Epithelial cell of proximal tubule (primary cell): Measurements from ENCODE around the gene BMPER. TPM values are rescaled to one million over a fixed set of nuclear protein-coding genes. Genes with fewer than 3 reads are reported as not detected.
"Not testable (repeated sequence)": the region's sequence is repeated elsewhere in the genome, so short reads cannot be mapped to it uniquely, and the experiment has no call there.

ENCODE experiments used
- DNase-seq: peaks from one replicate; pipeline ENCODE4 v3.0.0-alpha.2; 2011; ENCODE audit warnings: low read depth
- H3K4me3 ChIP-seq: 2 replicates; pipeline ENCODE4 v1.5.1; 2011; ENCODE audit warnings: low read depth, mild to moderate bottlenecking, low read length
- CTCF ChIP-seq: conservative IDR thresholded peaks from 2 replicates; pipeline ENCODE4 v1.5.1; 2012; ENCODE audit warnings: low read depth, mild to moderate bottlenecking, low read length
- total RNA-seq: library from RNA; depleted of rRNA; stranded (reverse); fragments of >200 nt; gene quantifications from 2 replicates; pipeline ENCODE4 v1.2.3, GENCODE V29; 2015

The BMPER gene
- total RNA-seq, 1 donor from 2014 or later = 0.29 TPM

- no peak for TF ChIP-seq CTCF
- H3K4me3 ChIP-seq = no peak overlapping the region
- DNase-seq = no peak
Observed at GRCh38 chr7:34162027-34162565, 256.8 kb downstream of the BMPER start.

- no peak overlapping the region for H3K4me3 ChIP-seq
- no peak for DNase-seq
- TF ChIP-seq CTCF = no peak
Observed at GRCh38 chr7:34162677-34163076, 257.3 kb downstream of the BMPER start.

GRCh38 chr7:34163956-34164355, 258.6 kb downstream of the BMPER start:
- no peak overlapping the region for H3K4me3 ChIP-seq
- DNase-seq = no peak
- TF ChIP-seq CTCF = no peak

- TF ChIP-seq CTCF = no peak
- no peak overlapping the region for H3K4me3 ChIP-seq
- no peak for DNase-seq
Observed at GRCh38 chr7:34165466-34165865, 260.1 kb downstream of the BMPER start.

GRCh38 chr7:34165927-34166550, 260.7 kb downstream of the BMPER start:
- no peak for DNase-seq
- no peak overlapping the region for H3K4me3 ChIP-seq
- TF ChIP-seq CTCF = peak; percentile 63

- no peak for TF ChIP-seq CTCF
- H3K4me3 ChIP-seq = no peak overlapping the region
- DNase-seq = no peak
Observed at GRCh38 chr7:34168013-34168412, 262.7 kb downstream of the BMPER start.

- not testable (repeated sequence) for DNase-seq, H3K4me3 ChIP-seq
Observed at GRCh38 chr7:34174688-34175616, 269.6 kb downstream of the BMPER start.
